ENCODE measurements around the gene FOCAD. TPM values are rescaled to one million over a fixed set of nuclear protein-coding genes. Genes with fewer than 3 reads are reported as not detected.

FOCAD gene
- total and polyA plus RNA-seq, 10 of the 15 experiments (the other 5 are each of a cell fraction or from before 2014, with no cell fraction given): 13.7 to 93.0 (median 41.8) TPM

DNA sequence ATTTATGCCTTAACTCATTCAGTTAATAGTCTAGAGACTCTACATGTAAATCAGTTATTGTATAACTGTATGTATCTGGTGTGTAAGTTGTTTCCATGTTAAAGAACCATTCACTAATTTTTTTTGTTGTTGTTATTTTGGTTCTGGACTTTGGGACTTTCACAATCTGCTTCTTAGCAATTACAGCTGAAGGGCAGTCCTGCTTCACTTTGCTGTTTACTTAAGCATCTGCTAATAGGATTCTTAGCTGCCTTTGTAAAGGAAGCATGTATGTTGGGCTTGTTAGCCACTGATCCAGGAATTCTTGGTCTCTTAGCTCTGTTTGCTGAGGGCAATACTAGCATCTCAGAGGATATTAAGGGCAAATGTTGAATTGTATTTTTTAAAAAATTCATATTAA, 97.0 kb downstream of the FOCAD start (continued):
- no peak for TF ChIP-seq WRNIP1 (IDR thresholded peaks at IDR 0.05; ENCODE audit: borderline replicate concordance, low read depth, low read length)
- no peak for TF ChIP-seq EP300 (IDR thresholded peaks at IDR 0.05; ENCODE audit: borderline replicate concordance in 1 of 2, control insufficient read depth in 1 of 2, low read depth in 2 of 2, low read length in 2 of 2)
- TF ChIP-seq MTA3 (IDR thresholded peaks at IDR 0.05; ENCODE audit: borderline replicate concordance, low read length): no peak
- no peak for TF ChIP-seq NR2F1 (conservative IDR thresholded peaks at IDR 0.05)
- TF ChIP-seq PKNOX1 (IDR thresholded peaks at IDR 0.05): no peak
- no peak for TF ChIP-seq CBX3 (IDR thresholded peaks at IDR 0.05; ENCODE audit: borderline replicate concordance, low read depth)
- TF ChIP-seq NRF1 (conservative IDR thresholded peaks at IDR 0.05; ENCODE audit: low read depth, low read length): no peak

GRCh38 chr9:20782289-20782688, 98.2 kb downstream of the FOCAD start:
- ATAC-seq: no peak
- WGBS (ENCODE audit: insufficient coverage, insufficient replicate concordance, low lambda C conversion rate, missing lambda C conversion rate): 91% methylated on average over 5 of the region's 5 CpGs
- no peak for FAIRE-seq
- in situ Hi-C loops (cut with MboI) (no loop called here), intact Hi-C loops (cut with micrococcal nuclease; ENCODE audit: unreplicated experiment) (loop anchor here (5.0 kb wide), 1 partner anchor 160 kb away; the partner anchor contains the start of gene MLLT3)
- CTCF ChIA-PET: interaction anchor here (0.9 to 2.0 kb wide), 2 partner anchors 102 to 159 kb away, joined by 3 to 5 read pairs; no protein-coding TSS in a partner anchor
- Histone ChIP-seq H3K79me2 (ENCODE audit: control insufficient read depth, insufficient read depth, low read length) (no peaks in the 10 kb centered on the region), H4K20me1 (ENCODE audit: control insufficient read depth, insufficient read depth) (no peaks in the 10 kb centered on the region), H2AFZ (ENCODE audit: control insufficient read depth, low read depth, low read length) (no peak overlapping the region), H3K27ac (ENCODE audit: control insufficient read depth, insufficient read depth) (no peak overlapping the region), H3K36me3 (ENCODE audit: control insufficient read depth in 2 of 2, insufficient read depth in 2 of 2, low read length in 1 of 2) (peaks cover 4 to 9% of the 10 kb centered on the region in 2 experiments; a peak in 3 of 4 replicates), H3K9me3 (replicated peaks; ENCODE audit: control insufficient read depth, insufficient read depth, low read length) (no peaks in the 10 kb centered on the region), H3K4me1 (ENCODE audit: control insufficient read depth, insufficient read depth, low read length) (no peaks in the 10 kb centered on the region), H3K4me2 (ENCODE audit: control insufficient read depth, insufficient read depth) (no peak overlapping the region), H3K9ac (ENCODE audit: control insufficient read depth, insufficient read depth, low read length) (no peak overlapping the region), H3K27me3 (replicated peaks in 1 of 2; ENCODE audit: control insufficient read depth in 2 of 2, insufficient read depth in 2 of 2, low read length in 1 of 2) (no peaks in the 10 kb centered on the region), H3K4me3 (no peak overlapping the region)
- DNase-seq (ENCODE audit: low read depth, low spot score): no peak
- SMC1A ChIA-PET (ENCODE audit: uncharacterized antibody, unreplicated experiment): interaction anchor here (0.7 to 2.6 kb wide), 3 partner anchors 13 to 158 kb away, joined by 3 to 9 read pairs (median 3); no protein-coding TSS in a partner anchor
- BruUV-seq (replicated peaks): no TSS peak
- POLR2A ChIA-PET: no interaction called here
- RAD21 ChIA-PET (ENCODE audit: unreplicated experiment): no interaction called here
- TF ChIP-seq BHLHE40 (IDR thresholded peaks at IDR 0.05; ENCODE audit: borderline replicate concordance in 1 of 2, low read depth in 2 of 2, low read length in 1 of 2) (no peak), POU2F2 (IDR thresholded peaks at IDR 0.05; ENCODE audit: borderline replicate concordance, low read depth, low read length) (no peak), EED (IDR thresholded peaks at IDR 0.05; ENCODE audit: low read depth) (no peak), ZSCAN29 (IDR thresholded peaks at IDR 0.05) (no peak), IKZF1 (conservative IDR thresholded peaks at IDR 0.05) (no peak), ZNF207 (IDR thresholded peaks at IDR 0.05; ENCODE audit: borderline replicate concordance) (no peak), SRF (IDR thresholded peaks at IDR 0.05; ENCODE audit: low read depth in 2 of 2, low read length in 2 of 2) (no peak), SUZ12 (IDR thresholded peaks at IDR 0.05; ENCODE audit: unreplicated experiment) (no peak), SREBF2 (IDR thresholded peaks at IDR 0.05; ENCODE audit: low read length) (no peak), MEF2A (IDR thresholded peaks at IDR 0.05; ENCODE audit: insufficient read depth, low read depth, low read length) (no peak), HCFC1 (IDR thresholded peaks at IDR 0.05; ENCODE audit: low read length) (no peak), HDGF (IDR thresholded peaks at IDR 0.05) (no peak), FOXM1 (IDR thresholded peaks at IDR 0.05; ENCODE audit: low read depth, low read length) (no peak), CHD4 (IDR thresholded peaks at IDR 0.05) (no peak)
- TF ChIP-seq, protein P1, sequence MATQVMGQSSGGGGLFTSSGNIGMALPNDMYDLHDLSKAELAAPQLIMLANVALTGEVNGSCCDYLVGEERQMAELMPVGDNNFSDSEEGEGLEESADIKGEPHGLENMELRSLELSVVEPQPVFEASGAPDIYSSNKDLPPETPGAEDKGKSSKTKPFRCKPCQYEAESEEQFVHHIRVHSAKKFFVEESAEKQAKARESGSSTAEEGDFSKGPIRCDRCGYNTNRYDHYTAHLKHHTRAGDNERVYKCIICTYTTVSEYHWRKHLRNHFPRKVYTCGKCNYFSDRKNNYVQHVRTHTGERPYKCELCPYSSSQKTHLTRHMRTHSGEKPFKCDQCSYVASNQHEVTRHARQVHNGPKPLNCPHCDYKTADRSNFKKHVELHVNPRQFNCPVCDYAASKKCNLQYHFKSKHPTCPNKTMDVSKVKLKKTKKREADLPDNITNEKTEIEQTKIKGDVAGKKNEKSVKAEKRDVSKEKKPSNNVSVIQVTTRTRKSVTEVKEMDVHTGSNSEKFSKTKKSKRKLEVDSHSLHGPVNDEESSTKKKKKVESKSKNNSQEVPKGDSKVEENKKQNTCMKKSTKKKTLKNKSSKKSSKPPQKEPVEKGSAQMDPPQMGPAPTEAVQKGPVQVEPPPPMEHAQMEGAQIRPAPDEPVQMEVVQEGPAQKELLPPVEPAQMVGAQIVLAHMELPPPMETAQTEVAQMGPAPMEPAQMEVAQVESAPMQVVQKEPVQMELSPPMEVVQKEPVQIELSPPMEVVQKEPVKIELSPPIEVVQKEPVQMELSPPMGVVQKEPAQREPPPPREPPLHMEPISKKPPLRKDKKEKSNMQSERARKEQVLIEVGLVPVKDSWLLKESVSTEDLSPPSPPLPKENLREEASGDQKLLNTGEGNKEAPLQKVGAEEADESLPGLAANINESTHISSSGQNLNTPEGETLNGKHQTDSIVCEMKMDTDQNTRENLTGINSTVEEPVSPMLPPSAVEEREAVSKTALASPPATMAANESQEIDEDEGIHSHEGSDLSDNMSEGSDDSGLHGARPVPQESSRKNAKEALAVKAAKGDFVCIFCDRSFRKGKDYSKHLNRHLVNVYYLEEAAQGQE (IDR thresholded peaks at IDR 0.05; ENCODE audit: low read depth, low read length): no peak
